ENCODE results near the gene KRT10. TPM values are rescaled to one million over a fixed set of nuclear protein-coding genes. Genes with fewer than 3 reads are reported as not detected.

The KRT10 gene
- polyA plus RNA-seq, 1 of the 3 experiments (the other 2 are of a cell fraction), result 31.6 TPM

DNA sequence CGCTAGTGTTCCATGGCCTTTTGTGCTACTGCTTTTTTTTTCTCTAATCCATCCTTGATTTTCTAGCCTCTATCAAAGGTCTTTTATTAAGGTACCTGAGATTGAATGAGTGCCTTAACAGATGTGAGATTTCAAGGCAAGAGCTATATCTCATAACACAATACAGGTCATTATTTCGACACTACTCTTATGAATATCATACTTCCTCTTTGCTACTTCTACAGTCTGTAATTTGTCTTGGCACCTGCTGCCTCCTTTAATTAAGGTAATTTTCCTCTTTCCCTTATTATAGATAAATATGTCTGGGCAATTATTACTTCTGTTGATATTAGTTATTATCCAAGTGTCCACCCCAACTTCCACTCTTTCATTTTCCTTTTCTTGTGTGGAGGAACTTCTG is 27.9 kb downstream of the KRT10 start:
- no peaks in the 10 kb centered on the region for H3K4me1 ChIP-seq (ENCODE audit: control insufficient read depth in 1 of 2, insufficient read depth in 2 of 2, low read depth in 1 of 2, low read length in 1 of 2)
- H3K27me3 ChIP-seq (ENCODE audit: insufficient read depth), result peaks cover 71% of the 10 kb centered on the region
- TF ChIP-seq CHD2 (IDR thresholded peaks at IDR 0.05; ENCODE audit: low read length, partially characterized antibody), result no peak
- TF ChIP-seq, protein P1, sequence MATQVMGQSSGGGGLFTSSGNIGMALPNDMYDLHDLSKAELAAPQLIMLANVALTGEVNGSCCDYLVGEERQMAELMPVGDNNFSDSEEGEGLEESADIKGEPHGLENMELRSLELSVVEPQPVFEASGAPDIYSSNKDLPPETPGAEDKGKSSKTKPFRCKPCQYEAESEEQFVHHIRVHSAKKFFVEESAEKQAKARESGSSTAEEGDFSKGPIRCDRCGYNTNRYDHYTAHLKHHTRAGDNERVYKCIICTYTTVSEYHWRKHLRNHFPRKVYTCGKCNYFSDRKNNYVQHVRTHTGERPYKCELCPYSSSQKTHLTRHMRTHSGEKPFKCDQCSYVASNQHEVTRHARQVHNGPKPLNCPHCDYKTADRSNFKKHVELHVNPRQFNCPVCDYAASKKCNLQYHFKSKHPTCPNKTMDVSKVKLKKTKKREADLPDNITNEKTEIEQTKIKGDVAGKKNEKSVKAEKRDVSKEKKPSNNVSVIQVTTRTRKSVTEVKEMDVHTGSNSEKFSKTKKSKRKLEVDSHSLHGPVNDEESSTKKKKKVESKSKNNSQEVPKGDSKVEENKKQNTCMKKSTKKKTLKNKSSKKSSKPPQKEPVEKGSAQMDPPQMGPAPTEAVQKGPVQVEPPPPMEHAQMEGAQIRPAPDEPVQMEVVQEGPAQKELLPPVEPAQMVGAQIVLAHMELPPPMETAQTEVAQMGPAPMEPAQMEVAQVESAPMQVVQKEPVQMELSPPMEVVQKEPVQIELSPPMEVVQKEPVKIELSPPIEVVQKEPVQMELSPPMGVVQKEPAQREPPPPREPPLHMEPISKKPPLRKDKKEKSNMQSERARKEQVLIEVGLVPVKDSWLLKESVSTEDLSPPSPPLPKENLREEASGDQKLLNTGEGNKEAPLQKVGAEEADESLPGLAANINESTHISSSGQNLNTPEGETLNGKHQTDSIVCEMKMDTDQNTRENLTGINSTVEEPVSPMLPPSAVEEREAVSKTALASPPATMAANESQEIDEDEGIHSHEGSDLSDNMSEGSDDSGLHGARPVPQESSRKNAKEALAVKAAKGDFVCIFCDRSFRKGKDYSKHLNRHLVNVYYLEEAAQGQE (IDR thresholded peaks at IDR 0.05; ENCODE audit: low read depth, low read length), result no peak
- TF ChIP-seq EZH2phosphoT487 (IDR thresholded peaks at IDR 0.05; ENCODE audit: borderline replicate concordance, low read depth), result no peak
- TF ChIP-seq SIN3A (IDR thresholded peaks at IDR 0.05; ENCODE audit: borderline replicate concordance, low read depth, low read length), result no peak
- TF ChIP-seq, protein P2, sequence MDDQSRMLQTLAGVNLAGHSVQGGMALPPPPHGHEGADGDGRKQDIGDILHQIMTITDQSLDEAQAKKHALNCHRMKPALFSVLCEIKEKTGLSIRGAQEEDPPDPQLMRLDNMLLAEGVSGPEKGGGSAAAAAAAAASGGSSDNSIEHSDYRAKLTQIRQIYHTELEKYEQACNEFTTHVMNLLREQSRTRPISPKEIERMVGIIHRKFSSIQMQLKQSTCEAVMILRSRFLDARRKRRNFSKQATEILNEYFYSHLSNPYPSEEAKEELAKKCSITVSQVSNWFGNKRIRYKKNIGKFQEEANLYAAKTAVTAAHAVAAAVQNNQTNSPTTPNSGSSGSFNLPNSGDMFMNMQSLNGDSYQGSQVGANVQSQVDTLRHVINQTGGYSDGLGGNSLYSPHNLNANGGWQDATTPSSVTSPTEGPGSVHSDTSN (IDR thresholded peaks at IDR 0.05), result no peak
- TF ChIP-seq JUND (IDR thresholded peaks at IDR 0.05), result no peak
- no peak for TF ChIP-seq RXRA (IDR thresholded peaks at IDR 0.05; ENCODE audit: borderline replicate concordance, low read depth)
- TF ChIP-seq, protein P3, sequence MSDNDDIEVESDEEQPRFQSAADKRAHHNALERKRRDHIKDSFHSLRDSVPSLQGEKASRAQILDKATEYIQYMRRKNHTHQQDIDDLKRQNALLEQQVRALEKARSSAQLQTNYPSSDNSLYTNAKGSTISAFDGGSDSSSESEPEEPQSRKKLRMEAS (IDR thresholded peaks at IDR 0.05; ENCODE audit: low read depth), result no peak
- TF ChIP-seq, protein P4, sequence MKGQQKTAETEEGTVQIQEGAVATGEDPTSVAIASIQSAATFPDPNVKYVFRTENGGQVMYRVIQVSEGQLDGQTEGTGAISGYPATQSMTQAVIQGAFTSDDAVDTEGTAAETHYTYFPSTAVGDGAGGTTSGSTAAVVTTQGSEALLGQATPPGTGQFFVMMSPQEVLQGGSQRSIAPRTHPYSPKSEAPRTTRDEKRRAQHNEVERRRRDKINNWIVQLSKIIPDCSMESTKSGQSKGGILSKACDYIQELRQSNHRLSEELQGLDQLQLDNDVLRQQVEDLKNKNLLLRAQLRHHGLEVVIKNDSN (IDR thresholded peaks at IDR 0.05; ENCODE audit: borderline replicate concordance, low read depth), result no peak
- no peak for TF ChIP-seq POLR2AphosphoS5 (IDR thresholded peaks at IDR 0.05; ENCODE audit: low read depth, low read length)
- TF ChIP-seq FOSL2 (IDR thresholded peaks at IDR 0.05; ENCODE audit: borderline replicate concordance, low read depth), result no peak
- no peak for TF ChIP-seq YY1 (IDR thresholded peaks at IDR 0.05; ENCODE audit: low read depth)
- no peak for TF ChIP-seq FOXJ3 (CRISPR knock-in tag; IDR thresholded peaks at IDR 0.05)
- TF ChIP-seq RAD21 (IDR thresholded peaks at IDR 0.05; ENCODE audit: low read length), result no peak
- no peak for TF ChIP-seq RCOR1 (IDR thresholded peaks at IDR 0.05; ENCODE audit: low read length)
- no peaks in the 10 kb centered on the region for H3K9me2 ChIP-seq
- POLR2A ChIA-PET, result no interaction called here
- no peak overlapping the region for H3K4me3 ChIP-seq (ENCODE audit: low read depth in 2 of 2, low read length in 1 of 2)
- WGBS (ENCODE audit: low lambda C conversion rate), result 23% methylated on average over 2 of the region's 2 CpGs
- no peaks in the 10 kb centered on the region for H3K9me3 ChIP-seq
- H4K20me1 ChIP-seq (ENCODE audit: insufficient read depth), result no peaks in the 10 kb centered on the region
- no peak overlapping the region for H2AFZ ChIP-seq (ENCODE audit: low read depth)
- no peak overlapping the region for H3K27ac ChIP-seq (ENCODE audit: low read depth in 2 of 2, low read length in 1 of 2)
- no peaks in the 10 kb centered on the region for H3F3A ChIP-seq (replicated peaks; ENCODE audit: insufficient read depth)
- no peak overlapping the region for H3K4me2 ChIP-seq
- H3K9ac ChIP-seq, result no peak overlapping the region
- no peaks in the 10 kb centered on the region for H3K36me3 ChIP-seq (replicated peaks in 1 of 2; ENCODE audit: control insufficient read depth in 1 of 2, insufficient read depth in 2 of 2, low read length in 1 of 2)
- CTCF ChIA-PET, result interaction anchor here (1.3 to 2.6 kb wide), 3 partner anchors 9 to 854 kb away, joined by 6 to 9 read pairs (median 7); no protein-coding TSS in a partner anchor
- no peak for DNase-seq
- no peaks in the 10 kb centered on the region for H3K79me2 ChIP-seq (ENCODE audit: insufficient read depth)

Data from SK-N-SH (cell line).